Kidney epithelial cell (primary cell): ENCODE measurements around the gene CIAO2A. TPM values are rescaled to one million over a fixed set of nuclear protein-coding genes. Genes with fewer than 3 reads are reported as not detected.

ENCODE experiments used
- DNase-seq: peaks from one replicate; pipeline ENCODE4 v3.0.0-alpha.2; 2010; ENCODE audit warnings: low read depth
- H3K27me3 ChIP-seq: 2 replicates; pipeline ENCODE4 v1.6.0; 2011; ENCODE audit warnings: low read length; ENCODE audit not compliant: control insufficient read depth, insufficient read depth
- H3K36me3 ChIP-seq: 2 replicates; pipeline ENCODE4 v1.5.1; 2011; ENCODE audit warnings: low read length; ENCODE audit not compliant: control insufficient read depth, insufficient read depth
- H3K4me3 ChIP-seq: 2 replicates; pipeline ENCODE4 v1.5.1; 2011; ENCODE audit warnings: low read depth, mild to moderate bottlenecking, control low read depth, low read length
- CTCF ChIP-seq: IDR thresholded peaks from 2 replicates; pipeline ENCODE4 v1.5.1; 2011; ENCODE audit warnings: mild to moderate bottlenecking, moderate library complexity, low read length, control low read depth, inconsistent platforms; ENCODE audit not compliant: insufficient read depth, poor library complexity, severe bottlenecking
- total RNA-seq: library from RNA; depleted of rRNA; stranded (reverse); fragments of >200 nt; gene quantifications from 2 replicates; pipeline ENCODE4 v1.2.3, GENCODE V29; 2015

The CIAO2A gene
- total RNA-seq, 1 donor from 2014 or later: 84.6 TPM

GRCh38 chr15:64107337-64107736, 13.7 kb upstream of the CIAO2A start:
- no peak for TF ChIP-seq CTCF
- Histone ChIP-seq H3K4me3 (no peak overlapping the region), H3K27me3 (no peaks in the 10 kb centered on the region), H3K36me3 (no peaks in the 10 kb centered on the region)
- no peak for DNase-seq

- H3K4me3 ChIP-seq: no peak overlapping the region
- no peaks in the 10 kb centered on the region for H3K27me3 ChIP-seq
- H3K36me3 ChIP-seq: no peaks in the 10 kb centered on the region
- DNase-seq: no peak
- TF ChIP-seq CTCF: no peak
These were observed 11.6 kb upstream of the CIAO2A start for GRCh38 chr15:64105113-64105704.

GRCh38 chr15:64102497-64102896, 8.9 kb upstream of the CIAO2A start:
- no peak for TF ChIP-seq CTCF

GRCh38 chr15:64100958-64101357, 7.3 kb upstream of the CIAO2A start:
- no peak for DNase-seq
- Histone ChIP-seq H3K36me3 (no peaks in the 10 kb centered on the region), H3K4me3 (no peak overlapping the region), H3K27me3 (no peaks in the 10 kb centered on the region)
- TF ChIP-seq CTCF: no peak

More at GRCh38 chr15:64102497-64102896, 8.9 kb upstream of the CIAO2A start:
- Histone ChIP-seq H3K27me3 (no peaks in the 10 kb centered on the region), H3K36me3 (no peaks in the 10 kb centered on the region), H3K4me3 (no peak overlapping the region)
- DNase-seq: no peak

- Histone ChIP-seq H3K4me3 (no peak overlapping the region), H3K36me3 (no peaks in the 10 kb centered on the region), H3K27me3 (no peaks in the 10 kb centered on the region)
- no peak for TF ChIP-seq CTCF
- DNase-seq: no peak
These were observed 5.7 kb upstream of the CIAO2A start for GRCh38 chr15:64099379-64099778.
